Activated CD8-positive, alpha-beta memory T cell treated with anti-CD3 and anti-CD28 coated beads, Interleukin-2, amount 50 U/mL, for 1 hour (primary cell): ENCODE measurements around the gene HACD2.

Source experiments
- DNase-seq: peaks from one replicate; pipeline ENCODE4 v3.0.0-alpha.2; 2020; ENCODE audit errors: extremely low read depth

HACD2 gene

DNA sequence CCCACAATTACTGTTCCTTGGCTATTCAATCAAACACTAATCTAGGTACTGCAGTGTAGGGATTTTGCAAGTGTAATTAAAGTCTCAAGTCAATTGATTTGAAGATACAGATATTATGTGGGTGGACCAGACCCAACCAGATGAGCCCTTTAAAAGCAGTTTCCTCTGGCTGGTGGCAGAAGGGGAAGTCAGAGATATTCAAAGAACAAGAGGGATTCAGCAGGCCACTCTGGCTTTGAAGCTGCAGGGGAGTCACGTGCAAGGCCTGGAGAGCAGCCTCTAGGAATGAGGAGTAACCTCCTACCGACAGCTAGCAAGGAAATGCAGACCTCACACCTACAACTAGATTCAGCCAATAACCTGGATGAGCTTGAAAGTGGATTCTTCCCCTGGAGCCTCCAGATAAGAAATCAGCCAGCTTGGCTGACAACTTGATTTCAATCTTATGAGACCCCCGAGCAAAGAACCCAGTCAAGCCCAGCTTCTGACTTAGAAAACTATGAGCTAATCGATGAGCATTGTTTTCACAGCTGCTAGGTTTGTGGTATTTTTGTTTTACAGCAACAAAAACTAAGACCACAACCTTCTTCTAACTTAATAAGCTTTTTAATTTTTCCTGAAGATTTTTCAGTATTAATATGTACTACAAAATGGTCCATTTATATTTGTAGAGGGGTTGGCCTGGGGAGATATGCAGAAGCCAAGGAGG, 13.4 kb downstream of the HACD2 start:
- no peak for DNase-seq

DNA sequence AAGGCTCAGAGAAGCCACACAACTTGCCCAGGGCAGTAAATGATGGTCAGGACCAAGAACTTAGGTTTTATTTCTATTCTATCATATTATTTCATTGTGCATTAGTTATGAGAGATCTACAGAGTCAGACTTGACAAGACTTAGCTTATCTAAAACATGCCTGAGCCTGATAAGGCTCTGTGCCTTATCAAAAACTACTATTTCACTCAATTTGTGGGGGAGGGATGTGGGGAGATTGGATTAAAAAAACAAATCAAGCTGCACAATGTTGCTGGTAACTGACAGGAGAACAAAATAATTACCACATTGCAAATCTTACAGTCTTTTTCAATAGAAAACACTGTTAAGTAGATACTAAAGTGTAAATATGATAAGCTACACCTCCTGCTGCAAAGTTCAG, 16.0 kb downstream of the HACD2 start:
- no peak for DNase-seq

DNA sequence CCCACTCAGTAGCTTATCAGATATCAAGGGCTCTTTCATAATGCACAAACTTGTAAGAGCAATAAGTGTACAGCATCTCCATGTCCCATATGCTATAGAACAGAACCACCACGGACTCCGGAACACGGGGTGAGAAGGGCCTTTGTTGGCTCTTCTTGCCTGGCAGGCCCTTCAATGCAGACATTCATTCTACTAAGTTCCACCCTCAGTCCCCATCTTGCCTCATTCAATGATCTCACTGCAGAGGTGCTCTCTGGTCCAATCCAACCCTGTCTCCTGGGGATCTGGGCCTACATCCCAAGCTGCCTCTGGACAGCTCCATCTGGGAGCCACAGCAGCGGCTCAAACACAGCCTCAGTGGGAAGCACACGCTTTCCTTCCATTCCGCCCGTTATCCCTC, 16.8 kb downstream of the HACD2 start:
- no peak for DNase-seq

DNA sequence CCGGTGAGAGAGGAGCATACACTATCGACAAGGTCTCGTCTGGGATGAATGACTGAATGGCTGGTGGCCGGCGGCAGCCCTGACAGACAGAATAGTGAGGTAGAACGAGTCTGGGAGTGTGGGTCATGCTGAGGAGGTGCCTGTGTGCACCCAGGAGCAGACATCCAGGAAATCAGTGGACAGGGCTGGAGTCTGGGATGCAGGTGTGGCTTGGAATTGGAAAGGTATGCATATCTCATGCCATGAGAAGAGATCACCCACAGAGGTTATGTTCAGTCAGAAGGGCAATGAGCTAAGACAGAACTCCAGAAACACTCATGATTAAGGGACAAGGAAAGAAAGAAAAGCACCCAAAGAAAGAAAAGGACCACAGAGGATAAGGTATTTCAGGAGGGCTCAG, 20.8 kb downstream of the HACD2 start:
- DNase-seq, result no peak

DNA sequence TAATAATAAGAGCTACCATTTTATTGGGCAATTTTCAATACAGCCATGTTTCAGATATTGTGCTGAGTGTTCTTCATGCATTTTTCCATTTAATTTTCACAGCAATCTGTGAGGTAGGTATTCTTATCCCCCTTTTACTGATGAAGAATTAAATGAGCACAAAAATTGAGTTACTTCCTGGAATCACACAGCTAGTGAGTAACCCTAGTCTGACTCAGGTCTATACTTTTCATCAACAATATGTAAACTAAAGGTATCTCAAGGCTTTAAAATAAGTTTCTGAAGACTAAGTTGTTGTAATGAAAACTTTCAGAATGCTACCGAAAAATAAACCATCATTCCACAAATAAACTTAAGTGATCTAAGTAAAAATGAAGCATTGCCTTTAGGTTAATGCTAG, 22.3 kb downstream of the HACD2 start:
- no peak for DNase-seq

DNA sequence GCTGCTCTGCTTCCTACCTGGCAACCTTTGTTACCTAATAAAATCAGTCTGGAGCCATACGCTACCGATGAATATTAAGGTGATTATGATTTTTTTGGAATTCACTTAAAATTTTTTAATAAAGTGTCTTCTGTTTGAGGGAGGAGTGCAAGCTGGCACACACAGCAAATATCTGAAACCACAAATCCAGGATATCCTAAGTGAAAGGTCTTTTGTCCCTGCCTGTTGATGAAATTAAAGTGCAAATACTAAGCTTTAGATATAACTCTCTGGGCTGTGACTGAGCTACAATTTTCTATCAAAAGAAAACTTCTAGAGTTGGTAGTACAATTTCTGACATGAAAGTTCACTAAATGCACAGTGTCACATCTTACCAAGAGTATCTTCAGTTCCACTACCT, 23.7 kb downstream of the HACD2 start:
- no peak for DNase-seq

DNA sequence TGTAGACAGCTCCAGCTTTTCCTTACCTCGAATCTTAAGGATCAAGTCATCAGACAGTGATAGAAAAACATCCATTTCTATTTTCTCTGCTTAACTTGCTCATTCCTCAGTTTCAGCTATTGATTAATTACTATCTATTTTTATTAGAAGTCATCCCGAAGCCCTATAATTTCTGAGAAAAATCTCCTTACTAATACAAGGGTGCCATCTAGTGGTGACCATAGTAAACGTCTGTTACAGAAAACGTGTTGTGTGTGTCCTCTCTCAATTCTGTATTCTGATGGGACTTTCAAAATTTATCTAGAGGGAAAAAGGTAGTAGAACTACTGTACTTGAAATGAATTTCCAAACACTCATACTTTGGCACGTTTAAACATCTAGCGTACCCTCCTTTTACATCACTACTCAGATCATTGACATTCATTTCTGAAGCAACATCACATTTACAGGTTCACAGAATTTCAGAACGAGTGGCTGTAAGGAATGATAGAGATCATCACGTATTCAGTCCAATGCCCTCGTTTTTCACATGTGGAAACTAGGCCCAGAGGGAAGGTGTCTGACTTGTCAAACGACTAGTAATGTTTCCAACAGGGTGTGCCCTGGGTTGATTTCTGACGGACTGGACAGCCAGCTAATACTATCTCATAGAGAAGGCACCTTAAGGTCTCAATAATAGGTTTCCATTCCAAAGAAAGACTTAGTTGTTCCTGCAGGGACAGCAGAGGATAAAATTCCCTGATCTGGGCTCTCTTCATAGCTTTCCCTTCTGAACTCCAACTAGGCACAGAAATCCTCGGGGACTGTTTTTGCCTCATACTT, 25.6 kb downstream of the HACD2 start:
- DNase-seq, result no peak

DNA sequence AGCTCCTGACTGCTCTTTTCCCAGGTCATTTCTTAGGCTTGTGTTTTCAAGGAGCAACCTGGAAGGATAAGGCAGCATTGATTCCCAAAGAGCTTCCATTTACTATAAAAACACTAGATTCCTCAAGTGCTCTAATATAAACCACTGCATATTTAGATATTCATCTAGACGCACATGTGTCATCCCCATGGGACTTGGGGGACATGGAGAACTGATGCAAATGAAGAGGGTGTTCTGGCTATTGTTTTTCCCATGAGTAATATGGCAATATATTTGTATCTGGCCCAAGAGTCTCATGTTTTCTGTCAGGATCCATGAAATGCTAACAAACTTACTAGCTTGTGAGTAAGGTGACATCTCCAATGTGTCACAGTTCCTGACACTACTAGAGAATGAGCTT, 31.3 kb downstream of the HACD2 start:
- DNase-seq, result no peak

DNA sequence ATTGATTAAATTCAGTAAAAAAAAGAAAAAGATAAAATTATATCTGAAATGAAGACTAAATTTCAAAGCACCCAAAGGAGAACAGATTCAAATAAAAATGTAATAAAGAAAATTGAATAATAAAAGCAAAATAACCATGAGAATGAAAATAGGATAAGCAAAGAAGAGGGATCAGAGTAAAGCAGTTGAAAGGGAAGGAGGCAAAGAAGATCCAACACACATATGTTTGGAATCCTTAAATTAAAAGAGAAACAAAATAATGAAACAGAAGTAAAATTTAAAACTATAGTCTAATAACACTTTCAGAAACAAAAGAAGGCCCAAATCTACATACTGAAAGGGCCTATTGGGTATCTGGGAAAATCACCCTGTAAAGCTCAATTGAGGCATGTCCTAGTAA, 32.1 kb downstream of the HACD2 start:
- DNase-seq, result no peak

DNA sequence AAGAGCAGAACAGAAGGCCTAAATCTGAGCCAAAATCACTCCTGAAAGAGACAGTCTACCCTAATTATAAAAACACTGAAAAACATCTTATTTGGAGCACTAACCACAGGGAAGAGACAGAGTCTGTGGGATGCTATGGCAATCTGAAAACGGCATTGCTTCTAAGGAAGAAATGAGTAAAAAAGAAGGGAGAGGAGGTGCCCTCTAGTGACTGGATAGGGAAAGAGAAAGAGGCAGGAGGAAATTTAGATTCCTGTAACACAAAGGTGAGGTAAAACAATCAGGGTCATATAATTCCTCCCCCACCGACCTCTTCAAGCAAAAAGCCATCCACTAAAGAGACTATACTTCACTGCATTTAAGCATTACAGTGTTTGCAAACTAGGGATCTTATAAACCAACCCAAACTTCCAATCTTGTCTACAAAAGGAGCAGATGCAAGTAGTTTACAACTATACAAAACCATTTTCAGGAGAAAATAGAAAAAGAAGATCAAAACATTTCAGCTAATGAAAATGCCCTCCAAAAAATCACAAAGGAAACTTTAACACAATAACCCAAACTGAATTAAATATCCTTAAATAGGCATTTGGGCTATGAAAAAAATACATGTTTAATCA, 32.6 kb downstream of the HACD2 start:
- DNase-seq, result no peak

DNA sequence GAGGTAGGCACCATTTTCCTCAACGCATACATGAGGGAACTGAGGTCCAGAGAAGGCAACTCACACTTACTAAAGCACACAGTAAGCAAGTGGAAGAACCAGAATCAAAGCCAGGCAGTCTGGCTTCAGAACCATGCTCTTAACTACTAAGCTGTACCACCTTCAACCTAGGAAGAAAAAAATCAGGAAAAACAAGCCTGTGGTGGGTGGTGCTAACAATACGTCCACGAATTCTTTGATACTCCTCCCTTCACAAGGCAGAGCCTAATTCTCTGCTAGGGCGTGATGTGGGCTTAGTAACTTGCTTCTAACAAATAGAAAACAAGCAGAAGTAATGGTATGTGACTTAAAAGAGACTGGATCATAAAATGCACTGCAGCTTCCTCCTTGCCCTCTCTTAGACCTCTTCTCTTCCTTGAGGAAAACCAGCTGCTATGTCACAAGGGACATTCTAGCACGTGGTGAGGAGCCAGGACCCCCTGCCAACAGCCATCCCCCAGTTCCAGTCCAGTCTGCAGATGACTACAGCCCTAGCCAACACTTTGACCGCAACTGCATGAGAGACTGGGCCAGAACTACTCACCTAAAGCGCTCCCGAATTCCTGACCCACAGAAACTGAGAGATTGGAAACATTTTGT, 36.9 kb downstream of the HACD2 start:
- no peak for DNase-seq

DNA sequence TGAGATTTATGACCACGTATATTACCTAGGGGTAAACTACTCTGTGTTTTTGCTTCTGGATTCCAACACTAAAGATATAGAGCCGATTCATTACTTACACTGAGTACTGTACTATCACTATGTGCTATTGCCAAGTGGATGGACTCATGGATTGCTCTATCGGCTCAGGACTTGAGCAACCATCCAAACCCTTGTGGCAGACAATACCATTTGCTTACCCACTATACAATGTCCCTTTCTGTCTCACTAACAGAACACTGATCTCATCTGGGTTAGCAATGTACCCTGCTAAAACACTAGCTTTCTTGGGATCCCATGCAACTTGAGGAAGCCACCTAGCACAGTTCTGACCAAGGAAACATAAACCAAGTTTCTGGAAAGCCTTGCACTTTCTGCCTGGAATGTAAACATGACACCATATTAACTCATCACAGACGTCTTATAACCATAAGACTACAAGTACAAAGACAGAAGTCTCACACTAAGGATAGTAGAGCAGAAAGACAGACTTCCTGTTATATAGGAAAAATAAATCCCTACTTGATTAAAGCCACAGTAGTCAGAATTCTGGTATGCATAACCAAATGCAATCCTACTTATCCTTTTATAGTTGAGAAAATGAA, 38.6 kb downstream of the HACD2 start:
- DNase-seq, result no peak

DNA sequence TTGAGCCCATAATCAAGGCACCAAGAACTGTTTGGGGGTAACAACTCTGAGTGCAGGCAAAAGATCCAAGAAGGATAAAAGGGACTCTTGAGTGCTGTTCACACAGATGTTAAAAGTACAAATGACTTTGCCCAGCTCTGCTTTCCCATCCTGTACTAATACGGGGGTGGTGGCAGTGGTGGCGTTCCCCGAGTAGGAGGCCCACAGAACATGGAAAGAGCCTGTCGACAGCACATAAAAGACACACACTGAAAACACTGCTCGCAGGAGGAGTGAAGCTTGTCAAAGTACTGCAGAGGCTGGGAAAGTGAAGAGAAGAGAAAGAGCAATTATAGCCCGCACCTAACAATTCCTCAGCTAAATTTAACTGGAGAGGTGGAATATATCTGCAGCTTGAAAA, 40.9 kb downstream of the HACD2 start:
- DNase-seq, result no peak

DNA sequence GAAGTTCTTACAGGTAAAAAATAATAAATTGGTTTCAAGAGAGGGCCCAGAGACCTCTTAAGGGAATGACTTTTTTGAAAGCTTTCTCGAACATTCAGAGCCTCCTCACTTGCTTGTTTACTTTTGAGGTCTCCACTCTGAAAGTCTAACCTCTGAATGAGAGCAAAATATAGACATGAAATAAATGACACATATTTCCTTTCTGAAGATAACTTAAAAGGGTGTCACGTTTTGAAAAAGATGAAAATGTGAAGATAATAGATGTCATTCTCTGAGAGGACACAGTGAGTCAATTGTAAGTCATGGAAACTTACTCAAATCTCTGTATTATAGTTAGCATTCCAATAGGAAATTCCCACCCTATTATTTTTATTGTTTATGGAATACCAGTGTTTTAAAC, 44.6 kb downstream of the HACD2 start:
- DNase-seq, result no peak

DNA sequence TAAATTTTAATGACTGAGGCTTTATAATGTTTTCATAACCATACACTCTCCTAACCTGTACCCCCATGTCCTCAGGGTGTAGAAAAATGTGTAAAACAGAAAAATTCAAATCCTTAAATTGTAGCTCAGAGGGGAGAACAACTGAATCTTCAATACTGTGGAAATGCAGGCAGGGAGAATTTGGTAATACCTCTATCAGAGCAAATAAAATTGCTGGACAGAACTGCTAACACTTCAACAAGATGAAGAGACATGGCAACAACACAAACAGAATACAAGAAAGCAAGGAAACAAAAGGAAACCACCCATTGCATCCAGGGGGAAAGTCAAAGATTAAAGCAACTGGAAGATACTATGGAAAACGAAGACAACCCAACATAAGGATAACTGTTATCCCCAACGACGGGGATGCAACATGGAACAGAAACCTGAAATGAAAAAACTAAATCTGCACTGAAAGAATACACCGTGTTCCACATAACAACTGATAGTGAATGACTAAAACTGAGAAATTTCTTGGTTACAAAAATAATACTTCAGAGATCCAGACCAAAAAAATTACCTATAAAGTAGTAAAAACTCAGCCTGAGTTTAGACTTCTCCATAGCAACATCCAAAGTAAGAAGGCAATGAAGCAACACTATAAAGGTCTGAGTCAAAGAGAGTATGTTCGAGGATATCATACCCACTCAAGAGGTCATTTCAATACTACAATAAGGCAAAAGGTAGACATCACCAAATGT, 48.5 kb downstream of the HACD2 start:
- no peak for DNase-seq

DNA sequence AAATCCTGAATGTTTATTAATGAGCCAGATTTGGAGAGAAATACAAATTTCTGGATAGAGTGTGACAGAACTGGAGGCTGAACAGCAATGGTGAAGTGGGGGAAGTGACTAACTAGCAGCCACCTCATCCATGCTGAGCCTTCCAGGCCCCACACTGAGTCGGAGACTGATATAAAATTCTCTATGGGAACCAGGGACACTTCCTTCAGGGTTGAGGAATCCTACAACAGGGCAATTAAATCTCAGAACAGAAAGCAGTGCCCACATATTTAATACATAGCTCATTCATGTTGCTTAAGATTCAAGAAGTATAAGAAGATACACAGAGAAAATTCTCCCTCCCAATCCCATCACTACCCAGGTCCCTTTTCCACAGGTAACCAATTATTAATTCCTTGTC, 49.3 kb downstream of the HACD2 start:
- DNase-seq, result no peak

DNA sequence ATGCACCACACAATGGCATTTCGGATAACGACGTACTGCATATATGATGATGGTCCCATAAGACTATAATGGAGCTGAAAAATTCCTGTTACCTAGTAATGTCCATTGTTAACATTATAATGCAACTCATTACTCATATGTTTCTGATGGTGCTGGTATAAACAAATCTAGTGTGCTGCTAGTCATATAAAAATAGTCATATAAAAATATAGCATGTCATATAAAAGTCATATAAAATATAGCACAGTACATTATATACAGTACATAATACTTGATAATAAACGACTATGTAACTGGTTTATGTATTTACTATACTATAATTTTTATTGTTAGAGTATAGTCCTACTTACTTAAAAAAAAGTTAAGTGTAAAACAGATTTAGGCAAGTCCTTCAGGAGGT, 50.6 kb downstream of the HACD2 start:
- DNase-seq, result no peak

DNA sequence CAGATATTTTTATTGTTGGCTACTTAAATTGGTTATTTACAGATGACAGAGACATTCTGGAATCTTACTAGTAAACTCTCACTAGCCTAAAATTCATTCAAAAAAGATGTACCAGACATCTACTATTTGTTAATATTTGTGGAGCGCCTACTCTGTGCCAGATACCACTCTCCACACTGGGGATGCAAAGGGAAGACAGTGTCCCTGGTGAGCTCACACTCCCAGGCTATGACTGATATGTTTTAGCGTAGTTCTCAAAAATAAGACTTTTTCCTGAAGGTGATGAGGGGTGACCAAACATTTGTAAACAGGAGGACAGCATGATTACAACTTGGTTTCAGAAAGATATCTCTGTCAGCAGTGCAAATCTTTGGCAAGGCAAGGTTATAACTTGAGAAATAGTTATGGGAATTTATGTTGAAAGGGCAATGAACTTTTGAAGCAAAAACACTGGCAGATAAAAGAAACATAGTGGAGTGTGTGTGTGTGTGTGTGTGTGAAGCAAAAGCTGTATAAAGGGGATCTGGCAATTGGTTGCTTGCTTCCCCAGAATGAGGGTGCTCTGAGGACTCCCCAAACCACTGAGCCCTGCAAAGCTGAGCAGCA, 51.2 kb downstream of the HACD2 start:
- DNase-seq, result no peak

DNA sequence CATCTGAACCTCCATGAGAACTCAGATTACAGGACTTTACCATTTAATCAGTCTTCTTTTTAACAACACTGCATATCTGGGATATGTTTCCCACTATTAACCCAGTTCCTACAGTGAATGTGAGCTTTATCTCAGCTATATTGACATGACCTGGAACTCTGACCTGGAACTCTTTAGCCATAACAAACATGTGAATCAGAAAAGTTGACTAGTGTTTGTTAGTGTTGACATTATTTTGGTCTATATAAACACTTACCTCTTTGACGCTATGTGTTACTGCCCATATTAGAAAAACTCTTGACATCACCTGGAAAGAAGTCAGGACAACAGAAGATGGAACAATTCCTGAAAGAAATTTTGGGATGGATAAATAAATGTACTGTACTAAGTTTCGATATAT, 56.7 kb downstream of the HACD2 start:
- no peak for DNase-seq

DNA sequence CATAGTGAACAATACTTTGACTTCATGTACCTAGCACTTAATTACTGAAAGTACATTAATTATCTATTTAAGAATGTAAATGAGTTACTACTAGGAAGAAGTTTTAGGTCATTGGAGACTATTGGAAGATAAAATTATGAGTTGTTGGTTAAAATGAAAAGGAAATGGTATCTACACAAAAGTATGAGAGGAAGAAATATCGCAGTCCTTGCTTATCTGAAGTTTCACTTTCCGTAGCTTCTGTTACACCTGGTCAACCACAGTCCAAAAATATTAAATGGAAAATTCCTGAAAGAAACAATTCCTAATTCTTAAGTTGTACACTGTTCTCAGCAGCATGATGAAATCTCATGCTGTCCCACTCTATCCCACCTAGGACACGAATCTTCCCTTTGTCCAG, 57.8 kb downstream of the HACD2 start:
- DNase-seq, result no peak

DNA sequence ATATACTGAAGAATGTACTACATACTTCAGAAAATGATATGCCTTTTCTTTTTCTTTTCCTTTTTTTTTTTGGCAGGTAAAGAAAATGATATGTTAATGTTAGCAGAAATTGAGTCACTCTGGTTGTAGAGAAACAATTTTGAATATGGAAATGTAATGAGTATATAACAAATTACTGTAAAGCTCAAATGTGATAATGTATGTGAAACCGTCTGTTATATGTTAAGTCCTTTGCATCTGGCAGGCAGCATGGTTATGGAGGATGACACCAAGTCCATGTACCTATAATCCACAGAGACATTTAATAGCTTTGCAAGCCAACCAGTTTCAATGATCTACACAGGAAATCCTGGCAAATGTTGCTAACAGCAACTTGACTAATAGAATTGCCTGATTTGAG, 58.4 kb downstream of the HACD2 start:
- DNase-seq, result no peak
